Stimulated activated CD8-positive, alpha-beta memory T cell treated with anti-CD3 and anti-CD28 coated beads, Interleukin-15, amount 100 ng/mL, for 24 hours (primary cell): Measurements from ENCODE around the gene TRMT2A.

Experiments
- DNase-seq: peaks from one replicate; pipeline ENCODE4 v3.0.0-alpha.2; 2020; ENCODE audit warnings: low read depth

TRMT2A gene

DNA sequence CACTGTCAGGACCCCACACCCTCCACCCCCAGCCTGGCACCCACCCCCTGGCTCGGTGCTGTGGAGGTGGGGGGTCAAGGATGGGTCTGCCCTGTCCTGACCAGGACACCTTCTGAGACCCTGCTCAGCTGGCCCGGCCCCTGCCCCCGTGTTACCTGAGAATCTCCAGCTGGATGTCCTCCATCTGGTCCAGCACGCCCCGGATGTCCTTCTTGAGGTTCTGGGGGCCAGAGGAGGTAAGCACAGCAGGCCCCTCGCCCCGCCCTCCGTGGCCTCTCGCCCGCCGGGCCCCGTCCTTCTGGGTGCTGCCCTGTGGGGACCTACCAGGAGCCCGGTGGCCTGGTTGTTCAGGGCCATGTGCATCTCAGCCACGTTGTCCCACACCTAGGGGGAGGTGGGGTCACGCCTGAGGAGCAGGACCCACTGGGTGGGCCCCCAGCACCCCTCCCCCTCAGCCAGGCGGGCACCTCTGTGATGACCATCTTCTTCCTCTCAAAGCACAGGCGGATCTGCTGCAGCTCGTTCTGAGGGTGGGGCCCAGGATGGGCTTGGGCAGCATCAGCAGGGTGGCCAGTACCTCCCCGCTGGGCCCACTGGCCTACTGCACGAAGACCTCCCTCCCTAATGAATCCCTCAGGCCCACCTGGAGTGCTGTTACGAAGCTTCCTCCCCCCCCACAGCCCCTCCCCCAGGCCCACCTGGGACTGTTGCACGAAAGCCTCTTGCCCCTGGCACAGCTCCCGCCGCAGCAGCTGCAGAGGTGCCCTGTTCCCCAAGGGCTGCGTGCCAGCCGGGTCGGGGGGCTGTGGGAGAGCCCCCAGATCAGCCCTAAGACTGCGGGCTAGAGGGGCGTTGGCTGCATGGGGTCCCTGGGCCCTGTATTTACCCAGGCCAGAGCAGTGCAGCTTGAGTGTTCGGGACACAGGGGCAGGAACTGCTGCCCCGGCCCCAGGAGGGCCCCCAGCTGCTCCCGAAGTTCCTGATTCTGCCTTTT, 32.5 kb upstream of the TRMT2A start:
- DNase-seq: no peak

DNA sequence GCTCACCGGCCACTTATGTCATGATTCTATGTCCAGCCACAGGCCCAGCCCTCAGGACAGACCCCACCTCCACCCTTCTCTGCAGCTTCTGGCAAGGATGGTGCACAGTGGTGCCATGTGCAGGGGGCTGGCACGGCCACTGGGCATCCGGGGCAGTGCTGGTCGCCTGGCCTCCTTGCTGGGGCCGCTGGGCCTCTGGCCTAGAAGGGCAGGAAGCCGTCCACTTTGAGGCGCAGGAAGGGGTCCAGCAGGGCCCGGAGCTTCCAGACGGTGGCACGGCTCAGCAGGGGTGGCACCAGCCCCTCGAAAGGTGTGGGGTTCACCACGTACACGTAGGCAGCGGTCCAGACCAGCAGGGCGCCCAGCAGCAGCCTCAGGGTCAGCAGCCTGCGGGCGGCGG, 31.4 kb upstream of the TRMT2A start:
- no peak for DNase-seq

DNA sequence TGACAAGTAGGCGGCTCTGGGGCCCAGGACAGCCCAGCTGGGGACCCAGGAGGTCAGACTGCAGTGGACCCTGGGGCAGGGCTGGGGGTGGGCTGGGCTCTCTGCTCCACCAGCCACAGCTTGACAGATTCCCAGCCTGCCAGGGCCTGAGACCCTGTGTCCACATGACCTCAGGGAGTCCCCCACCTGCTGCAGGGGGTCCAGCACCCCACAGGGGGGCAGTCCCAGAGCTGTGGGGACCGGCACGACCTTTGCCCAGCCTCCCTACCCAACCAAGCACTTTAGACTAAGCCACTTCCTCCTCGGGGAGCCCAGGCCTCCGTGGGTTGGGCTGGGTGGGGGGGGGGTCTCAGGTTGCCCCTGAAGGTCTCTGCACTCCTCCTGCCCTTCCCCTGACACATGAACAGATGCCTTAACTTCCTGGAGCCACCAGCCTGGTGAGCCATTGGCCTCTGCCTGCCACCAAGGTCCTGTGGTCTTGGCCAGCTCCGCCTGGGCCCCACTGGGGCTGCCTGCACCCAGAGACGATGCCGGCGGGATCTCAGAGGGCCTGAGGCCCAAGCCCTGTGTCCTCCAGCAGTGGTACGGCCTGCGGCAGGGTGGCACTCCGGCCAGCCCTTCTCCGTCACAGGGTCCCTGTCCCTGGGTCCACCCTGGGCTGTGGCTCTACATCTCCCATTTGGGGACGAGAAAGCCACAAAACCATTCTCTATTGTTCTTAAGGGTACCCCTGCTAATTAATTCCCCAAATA, 30.4 kb upstream of the TRMT2A start:
- DNase-seq: no peak

DNA sequence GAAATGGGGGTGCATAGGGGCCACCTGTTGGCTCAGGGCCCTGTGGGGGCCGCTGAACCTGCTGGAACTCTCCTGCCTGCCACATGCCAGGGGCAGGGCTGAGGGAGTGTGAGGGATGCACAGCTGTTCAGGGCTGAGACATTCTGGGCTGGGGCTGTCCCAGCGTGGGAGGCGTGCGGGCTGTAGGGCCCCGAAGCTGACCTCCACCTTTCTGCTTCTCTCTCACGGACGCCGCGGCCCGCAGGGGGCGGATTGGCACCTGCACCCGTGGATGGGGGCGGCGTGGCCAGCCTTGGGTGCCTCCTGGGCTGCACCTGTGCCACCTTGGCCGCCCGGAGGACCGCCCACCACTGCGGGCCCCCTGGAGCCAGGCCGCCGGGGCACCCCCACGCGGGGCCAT, 29.8 kb upstream of the TRMT2A start:
- no peak for DNase-seq

DNA sequence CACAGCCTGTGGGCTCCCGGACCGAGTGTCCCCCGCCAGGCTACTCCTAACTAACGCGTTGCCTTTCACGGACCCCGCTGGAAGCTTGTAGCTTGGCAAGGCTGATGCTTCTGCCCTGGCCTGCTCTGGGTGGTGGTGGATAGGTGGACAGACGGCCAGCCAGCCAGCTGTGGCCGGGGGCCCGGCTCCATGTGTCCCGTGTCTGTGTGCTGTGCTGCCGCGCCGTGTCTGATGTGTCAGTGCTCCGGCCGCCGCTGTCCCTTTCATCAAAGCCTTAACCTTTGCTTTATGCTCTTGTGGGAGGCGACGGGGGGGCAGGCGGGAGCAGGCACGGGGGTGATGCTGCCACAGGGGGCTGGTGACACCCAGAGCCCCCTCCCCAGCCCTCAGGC, 28.8 kb upstream of the TRMT2A start:
- DNase-seq: no peak

DNA sequence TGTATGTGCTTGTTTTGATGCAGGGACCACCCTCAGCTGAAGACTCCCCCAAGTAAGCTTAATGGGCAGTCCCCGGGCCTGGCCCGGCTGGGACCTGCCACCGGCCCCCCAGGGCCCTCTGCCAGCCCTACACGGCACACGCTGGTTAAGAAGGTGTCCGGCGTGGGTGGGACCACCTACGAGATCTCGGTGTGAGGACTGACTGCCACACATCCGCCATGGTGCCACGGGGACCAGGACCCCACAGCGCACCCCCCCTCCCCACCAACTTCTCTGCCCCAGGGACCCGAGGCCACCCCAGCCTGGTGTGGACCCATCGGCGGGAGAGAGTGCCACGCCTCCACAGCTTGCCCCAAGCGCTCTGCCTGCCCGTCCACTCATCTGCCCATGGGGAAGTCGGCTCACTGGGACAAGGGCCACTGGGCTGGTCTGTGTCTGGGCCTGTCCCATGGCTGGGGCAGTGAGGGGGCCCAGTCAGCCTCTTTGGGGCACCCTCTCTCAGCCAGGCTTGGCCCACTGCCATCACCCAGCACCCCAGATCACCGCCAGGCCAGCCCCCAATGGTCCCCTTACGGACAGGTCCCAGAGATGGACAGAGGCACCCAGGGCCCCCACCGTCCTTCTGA, 28.3 kb upstream of the TRMT2A start:
- DNase-seq: no peak

DNA sequence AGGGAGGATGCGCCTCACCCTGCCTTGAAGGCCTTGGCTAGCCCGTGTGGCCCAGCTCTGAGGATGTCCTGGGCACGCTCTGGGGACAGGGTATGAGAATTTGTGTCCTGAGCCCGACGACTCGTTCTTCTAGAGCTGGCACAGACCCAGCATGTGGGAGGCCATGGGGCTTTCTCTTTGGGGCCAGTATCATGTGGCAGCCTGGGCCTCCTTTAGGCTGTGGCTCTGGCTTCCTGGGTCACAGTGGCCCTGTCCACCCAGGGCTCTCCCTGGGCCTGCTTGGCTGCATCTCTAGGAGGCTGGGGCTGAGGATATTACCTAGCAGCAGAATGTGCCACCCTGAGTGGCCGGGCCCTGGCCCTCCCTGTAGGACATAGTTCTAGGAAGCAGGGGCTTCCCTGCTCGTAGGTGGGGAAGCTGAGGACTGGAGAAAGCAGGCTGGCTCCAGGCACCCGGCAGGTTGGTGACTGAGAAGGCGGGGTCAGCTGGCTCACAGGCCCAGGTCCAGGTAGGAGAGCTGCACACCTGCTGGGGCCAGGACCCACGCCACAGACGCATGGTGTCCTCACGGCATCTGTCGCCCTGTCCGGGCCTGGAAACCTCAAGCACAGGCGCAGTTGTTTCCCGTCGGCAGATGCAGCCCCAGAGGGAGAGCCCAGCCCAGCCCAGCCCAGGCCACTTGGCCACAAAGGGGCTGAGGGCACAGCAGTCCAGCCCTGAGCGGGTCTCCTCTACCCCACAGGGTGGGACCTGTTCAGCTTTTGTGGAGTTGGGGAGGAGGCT, 27.0 kb upstream of the TRMT2A start:
- no peak for DNase-seq

DNA sequence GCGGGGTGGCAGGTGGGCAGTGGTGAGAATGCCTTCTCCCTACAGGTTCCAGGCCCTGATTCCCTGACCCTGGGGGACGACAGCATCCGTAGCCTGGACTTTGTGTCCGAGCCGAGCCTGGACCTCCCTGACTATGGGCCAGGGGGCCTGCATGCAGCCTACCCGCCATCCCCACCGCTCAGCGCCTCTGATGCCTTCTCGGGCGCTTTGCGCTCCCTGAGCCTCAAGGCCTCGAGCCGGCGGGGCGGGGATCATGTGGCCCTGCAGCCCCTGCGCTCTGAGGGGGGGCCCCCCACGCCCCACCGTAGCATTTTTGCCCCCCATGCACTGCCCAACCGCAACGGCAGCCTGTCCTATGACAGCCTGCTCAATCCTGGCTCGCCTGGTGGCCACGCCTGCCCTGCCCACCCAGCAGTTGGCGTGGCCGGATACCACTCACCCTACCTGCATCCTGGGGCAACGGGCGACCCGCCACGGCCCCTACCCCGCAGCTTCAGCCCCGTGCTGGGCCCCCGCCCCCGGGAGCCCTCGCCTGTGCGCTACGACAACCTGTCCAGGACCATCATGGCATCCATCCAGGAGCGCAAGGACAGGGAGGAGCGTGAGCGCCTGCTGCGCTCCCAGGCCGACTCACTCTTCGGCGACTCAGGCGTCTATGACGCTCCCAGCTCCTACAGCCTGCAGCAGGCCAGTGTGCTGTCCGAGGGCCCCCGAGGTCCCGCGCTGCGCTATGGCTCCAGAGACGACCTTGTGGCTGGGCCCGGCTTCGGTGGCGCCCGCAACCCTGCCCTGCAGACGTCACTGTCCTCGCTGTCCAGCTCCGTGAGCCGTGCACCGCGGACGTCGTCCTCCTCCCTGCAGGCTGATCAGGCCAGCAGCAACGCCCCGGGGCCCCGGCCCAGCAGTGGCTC, 25.9 kb upstream of the TRMT2A start:
- no peak for DNase-seq

DNA sequence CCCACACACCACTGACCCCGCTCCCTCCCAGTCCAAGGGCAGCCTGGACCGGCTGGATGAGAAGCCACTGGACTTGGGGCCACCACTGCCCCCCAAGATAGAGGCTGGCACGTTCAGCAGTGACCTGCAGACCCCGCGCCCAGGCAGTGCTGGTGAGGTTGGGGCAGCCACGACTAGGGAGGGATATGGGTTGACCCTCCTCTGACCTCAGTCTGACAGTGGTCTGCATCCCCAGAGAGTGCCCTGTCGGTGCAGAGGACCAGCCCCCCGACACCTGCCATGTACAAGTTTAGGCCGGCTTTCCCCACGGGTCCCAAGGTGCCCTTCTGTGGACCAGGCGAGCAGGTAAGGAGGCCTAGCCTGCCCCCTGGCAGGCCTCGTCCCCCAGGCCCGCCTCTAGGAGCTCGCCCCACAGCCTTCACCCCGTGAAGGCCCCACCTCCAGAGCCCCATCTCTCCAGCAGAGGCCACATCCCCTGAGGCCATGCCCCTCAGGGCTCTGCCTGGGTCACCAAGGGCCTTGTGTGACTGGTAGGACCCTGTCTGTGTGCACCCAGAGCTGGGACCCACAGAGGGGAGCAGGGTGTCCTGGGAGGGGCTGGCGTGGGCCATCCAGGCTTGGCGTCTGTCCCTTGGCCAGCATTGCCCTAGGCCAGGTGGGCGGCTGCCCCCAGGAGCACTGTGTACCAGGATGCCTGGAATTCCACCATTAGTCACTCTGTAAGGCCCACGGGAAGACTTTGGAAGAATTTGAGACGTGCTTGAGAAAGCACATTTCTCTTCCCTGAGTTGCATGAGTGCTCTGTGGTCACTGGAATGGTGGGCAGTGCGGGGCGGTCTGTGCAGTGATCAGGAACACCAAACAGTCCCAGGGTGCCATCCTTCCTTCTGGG, 24.4 kb upstream of the TRMT2A start:
- no peak for DNase-seq

DNA sequence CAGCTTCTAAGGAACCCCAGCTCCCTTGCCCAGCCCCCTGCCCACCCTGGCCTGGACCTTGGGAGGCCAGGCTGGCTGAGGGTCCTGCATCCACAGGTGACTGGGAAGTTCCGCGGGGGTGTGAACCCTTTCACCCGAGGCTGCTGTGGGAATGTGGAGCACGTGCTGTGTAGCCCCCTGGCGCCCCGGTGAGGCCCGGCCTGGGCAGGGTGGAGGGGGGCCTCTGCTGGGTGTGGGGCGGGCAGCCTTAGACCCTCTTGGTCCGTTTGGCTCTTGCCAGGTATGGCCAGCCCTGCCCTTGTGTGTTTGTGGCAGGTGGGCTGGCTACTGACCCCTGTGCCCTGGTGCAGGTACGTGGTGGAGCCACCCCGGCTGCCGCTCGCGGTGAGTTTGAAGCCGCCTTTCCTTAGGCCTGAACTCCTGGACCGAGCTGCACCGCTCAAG, 23.5 kb upstream of the TRMT2A start:
- DNase-seq: no peak

DNA sequence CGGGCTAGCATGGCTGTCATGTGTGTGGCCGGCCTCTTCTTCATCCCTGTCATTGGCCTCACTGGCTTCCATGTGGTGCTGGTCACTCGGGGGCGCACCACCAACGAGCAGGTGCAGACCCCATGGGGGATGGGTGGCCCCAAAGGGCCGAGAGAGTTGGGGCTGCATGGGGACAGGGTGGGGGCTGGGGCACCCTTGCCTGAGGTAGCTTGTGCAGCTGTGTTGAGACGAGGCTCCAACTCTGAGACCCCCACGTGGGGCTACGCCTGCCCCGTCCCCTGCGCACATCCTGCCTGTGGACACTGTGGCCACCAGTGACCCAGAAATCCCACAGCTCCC, 23.1 kb upstream of the TRMT2A start:
- DNase-seq: no peak

DNA sequence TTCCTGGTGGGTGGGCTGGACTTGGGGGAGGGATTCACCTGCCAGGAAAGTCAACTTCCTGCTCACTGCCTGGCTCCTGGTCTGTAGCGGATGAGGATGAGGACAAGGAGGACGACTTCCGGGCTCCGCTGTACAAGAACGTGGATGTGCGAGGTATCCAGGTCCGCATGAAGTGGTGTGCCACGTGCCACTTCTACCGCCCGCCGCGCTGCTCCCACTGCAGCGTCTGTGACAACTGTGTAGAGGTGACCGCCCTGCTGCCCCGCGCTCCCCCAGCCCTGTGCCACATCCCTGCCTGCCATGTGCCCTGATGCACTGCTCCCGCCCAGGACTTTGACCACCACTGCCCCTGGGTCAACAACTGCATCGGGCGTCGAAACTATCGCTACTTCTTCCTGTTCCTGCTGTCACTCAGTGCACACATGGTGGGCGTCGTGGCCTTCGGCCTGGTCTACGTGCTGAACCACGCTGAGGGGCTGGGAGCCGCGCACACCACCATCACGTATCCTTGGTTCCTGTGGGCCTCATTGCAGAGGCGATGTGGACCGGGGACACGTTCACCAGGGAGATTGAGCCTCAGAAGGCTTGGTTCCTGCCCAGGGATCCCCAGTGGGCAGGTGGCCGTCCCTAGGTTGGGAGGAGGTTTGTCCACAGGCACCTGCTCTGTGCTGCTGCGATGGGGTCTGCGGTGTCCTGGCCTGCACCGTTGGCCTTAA, 22.5 kb upstream of the TRMT2A start:
- DNase-seq: no peak

DNA sequence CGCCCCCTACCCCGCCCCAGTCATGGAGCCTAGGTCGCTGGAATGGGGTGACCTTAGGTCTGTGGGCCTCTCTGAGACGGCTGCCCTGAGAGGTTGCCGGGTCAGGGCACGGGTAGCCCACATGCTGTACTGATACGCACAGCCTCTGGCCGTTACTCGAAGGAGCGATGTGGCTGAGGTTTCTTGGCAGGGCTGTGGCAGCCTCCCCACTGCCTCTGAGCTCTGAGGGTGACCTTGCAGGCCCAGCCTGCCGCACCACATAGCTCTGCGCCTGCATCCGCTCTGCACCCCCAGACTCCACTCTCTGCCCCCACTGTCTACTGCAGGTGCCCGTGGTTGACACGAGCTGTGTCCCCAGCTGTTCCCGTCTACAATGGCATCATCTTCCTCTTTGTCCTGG, 21.8 kb upstream of the TRMT2A start:
- DNase-seq: no peak

DNA sequence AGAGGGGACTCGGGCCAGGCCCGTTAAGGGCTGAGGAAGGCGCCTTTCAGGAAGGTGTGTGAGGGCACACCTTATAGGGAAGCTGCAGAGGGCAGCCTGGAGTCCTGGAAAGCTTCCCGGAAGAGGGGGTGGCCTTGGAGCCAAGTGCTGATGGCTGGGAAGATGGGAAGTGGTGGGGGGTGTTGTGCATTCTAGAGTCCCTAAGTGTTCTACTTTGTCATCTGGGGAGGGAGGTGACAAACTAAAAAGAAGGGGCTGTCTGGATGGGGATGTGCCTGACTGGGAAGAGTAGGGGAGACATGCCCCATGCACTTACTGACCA, 21.4 kb upstream of the TRMT2A start:
- no peak for DNase-seq

DNA sequence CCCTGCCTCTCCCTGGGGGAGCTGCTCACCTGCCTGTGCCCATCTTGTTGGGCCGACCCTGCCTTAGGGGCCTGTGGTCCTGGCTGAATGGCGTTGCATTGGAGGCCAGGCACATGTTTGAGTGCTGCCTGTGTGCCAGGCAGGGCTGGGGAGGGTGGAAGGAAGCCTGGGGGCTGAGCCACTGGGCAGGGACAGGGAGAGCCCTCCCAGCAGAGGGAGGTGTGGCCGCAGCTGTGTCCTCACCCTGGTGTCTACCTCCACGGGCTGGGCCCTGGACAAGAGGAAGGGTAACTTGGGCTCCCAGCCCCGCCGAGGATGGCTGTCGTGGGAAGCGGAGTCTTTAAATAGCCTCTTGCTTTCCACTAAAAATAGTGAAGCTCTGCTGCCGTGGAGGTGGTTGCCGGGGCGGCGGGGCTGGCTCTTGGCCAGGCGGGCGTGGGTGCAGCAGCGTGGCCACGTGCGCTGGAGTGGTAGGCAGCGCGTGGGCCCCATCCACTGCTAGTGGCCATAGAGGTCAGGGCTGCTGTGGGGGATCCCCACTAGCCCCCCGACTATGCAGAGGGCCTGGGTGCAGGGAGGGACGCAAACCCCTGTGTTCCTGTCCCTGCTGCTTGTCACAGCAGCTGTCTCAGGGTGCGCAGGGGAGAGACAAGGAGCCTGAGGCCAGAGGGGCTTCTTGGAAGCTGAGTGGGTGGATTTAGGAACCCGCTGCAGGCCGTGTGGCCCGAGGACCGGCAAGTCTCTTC, 20.8 kb upstream of the TRMT2A start:
- DNase-seq: no peak

DNA sequence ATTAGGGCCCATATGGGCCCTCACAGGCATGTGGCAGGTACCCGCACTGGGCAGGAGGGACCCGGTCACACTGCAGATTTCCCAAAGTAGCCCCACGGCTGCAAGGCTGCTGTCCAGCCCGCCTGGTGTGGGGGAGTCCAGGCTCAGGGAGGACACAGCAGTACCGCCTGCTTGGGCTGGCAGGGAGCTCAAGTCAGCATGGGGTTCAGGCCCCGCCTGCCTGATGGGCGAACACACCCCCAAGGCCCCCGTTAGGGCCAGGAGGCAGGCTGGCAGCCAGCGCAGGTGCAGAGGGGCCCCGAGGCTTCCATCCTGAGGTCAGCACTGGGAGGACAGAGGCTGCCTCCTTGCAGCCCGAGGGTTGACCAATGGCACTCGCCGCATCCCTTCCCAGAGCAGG, 20.1 kb upstream of the TRMT2A start:
- DNase-seq: no peak

DNA sequence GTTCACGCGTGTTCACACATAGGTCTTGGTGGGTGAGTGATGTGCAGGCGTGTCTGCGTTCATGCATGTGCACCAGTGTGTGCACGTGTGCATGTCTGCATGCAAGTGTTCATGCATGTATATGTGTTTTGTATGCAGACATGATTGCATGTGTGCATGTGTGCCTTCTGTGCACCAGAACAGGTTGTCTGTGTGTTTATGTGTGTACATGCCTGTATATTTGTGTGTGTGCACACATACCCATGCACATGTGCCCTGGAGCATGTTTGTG, 19.5 kb upstream of the TRMT2A start:
- DNase-seq: no peak

DNA sequence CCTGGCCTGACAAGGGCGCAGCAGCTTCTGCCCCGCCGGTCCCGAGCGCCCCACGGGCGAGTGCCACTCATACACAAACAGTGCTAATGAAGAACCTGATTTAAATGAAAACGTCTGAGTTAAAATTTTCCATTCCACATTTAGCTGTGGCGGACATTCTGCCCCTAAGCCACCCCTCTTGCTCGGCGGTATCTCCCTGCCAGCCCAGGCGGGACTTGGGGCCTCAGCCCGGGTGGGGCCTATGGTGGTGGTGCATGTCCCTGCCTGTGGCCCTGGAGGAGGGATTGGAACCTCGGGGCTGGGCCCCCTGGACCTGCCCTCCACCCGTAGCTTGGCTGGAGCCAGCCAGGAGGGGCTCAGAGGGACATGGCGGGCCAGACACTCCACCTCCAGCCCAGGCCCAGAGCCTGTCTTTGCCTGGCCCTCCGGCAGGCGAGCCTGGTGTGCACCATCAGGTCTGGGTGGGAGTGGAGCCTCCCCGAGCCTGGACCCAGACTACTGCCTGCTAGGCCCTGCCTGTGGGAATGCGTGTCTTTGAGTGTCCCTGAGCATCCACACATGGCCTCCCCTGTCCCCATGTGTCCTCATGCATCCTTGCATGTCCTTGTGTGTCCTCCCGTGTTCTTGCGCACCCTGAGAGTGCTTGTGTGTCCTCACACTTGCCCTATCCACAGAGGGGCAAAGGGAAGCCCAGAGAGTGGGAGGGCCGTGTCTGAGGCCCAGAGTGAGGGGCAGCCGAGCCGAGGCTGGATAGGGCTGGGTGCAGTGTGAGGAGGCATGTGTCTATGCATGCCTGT, 19.0 kb upstream of the TRMT2A start:
- no peak for DNase-seq
